ENCODE data around the gene TMPRSS2.

GRCh38 chr21:41489329-41489728, 18.6 kb downstream of the TMPRSS2 start:
- TF ChIP-seq EZH2 (IDR thresholded peaks at IDR 0.05) (no peak), CTCF (IDR thresholded peaks at IDR 0.05) (no peak), EZH2phosphoT487 (IDR thresholded peaks at IDR 0.05) (no peak)
